Right lobe of liver (tissue), 6 donors: ENCODE measurements around the gene ADGRG3. TPM values are rescaled to one million over a fixed set of nuclear protein-coding genes. Genes with fewer than 3 reads are reported as not detected.

ENCODE experiments used
- ATAC-seq, 4 donors: fragments of 200-7000 bp; cut with Tn5 transposase; one replicate each; pipeline ENCODE4 v1.9.1; 2020; ENCODE audit warnings: mild to moderate bottlenecking in 4 of 4, moderate library complexity in 4 of 4
- DNase-seq, 3 donors: peaks; one replicate each; pipeline ENCODE4 v3.0.0-alpha.2; 2020
- H3K27ac ChIP-seq, 3 donors: fragments of 200-600 bp; one replicate each; pipeline ENCODE4 v1.8.0; 2022
- H3K27me3 ChIP-seq, 2 donors: fragments of 200-600 bp; one replicate each; pipeline ENCODE4 v1.8.0; 2022
- H3K36me3 ChIP-seq, 4 donors: fragments of 200-600 bp; sonication (generic) in 1 of 4; one replicate each; pipeline versions ENCODE4 v1.5.1 to v1.8.0; 2017 to 2022; ENCODE audit warnings: control low read depth in 1 of 4
- H3K4me1 ChIP-seq, 4 donors: fragments of 200-600 bp; sonication (generic) in 1 of 4; one replicate each; pipeline versions ENCODE4 v1.5.1 to v1.8.0; 2017 to 2022; ENCODE audit warnings: control low read depth in 1 of 4
- H3K4me3 ChIP-seq, 3 donors: fragments of 200-600 bp; one replicate each; pipeline ENCODE4 v1.8.0; 2022
- H3K9me3 ChIP-seq, 4 donors: fragments of 200-600 bp; sonication (generic) in 1 of 4; one replicate each; pipeline versions ENCODE4 v1.5.1 to v1.8.0; 2017 to 2022; ENCODE audit warnings: control low read depth in 1 of 4
- CTCF ChIP-seq, 4 donors: fragments of 200-600 bp in 3 of 4; fragments of 450-650 bp in 1 of 4; IDR thresholded peaks; one replicate each; pipeline versions ENCODE4 v1.5.1 to v1.8.0; 2016 to 2022; ENCODE audit warnings: antibody characterized with exemption in 4 of 4, mild to moderate bottlenecking in 2 of 4
- POLR2A ChIP-seq: fragments of 450-650 bp; IDR thresholded peaks from one replicate; pipeline ENCODE4 v1.6.1; 2017; ENCODE audit warnings: antibody characterized with exemption, mild to moderate bottlenecking
- WGBS: methylation state at CpG from one replicate; pipeline ENCODE4 v1.1.6; 2018; ENCODE audit warnings: low coverage, low lambda C conversion rate; ENCODE audit not compliant: insufficient coverage; ENCODE audit errors: missing lambda C conversion rate; 5-methylcytosine and 5-hydroxymethylcytosine counted together
- intact Hi-C, 2 donors: fragments of 100-400 bp; cut with DNase I; formaldehyde crosslinking; loops; one replicate each; pipeline versions ENCODE4 v1.11.2 to v1.14.1; 2022
- total RNA-seq, 6 experiments: library from RNA; depleted of rRNA in 2 of 6; stranded (reverse); fragments of >200 nt in 2 of 6; fragmentation: NEBNext Ultra II Directional in 3 of 6; extraction: Animal tissue kit (Norgen Biotek cat#: 25700) in 3 of 6; gene quantifications; one replicate each; pipeline versions ENCODE4 v1.1.0 to v1.2.4, GENCODE V29; 2016 to 2023
- donor health status: DM: no; HTN: yes; CAD: no.
- donor health status: DM: no; HTN: no; CAD: no.
- donor health status: DM: no; HTN: no; CAD: no.
- donor health status: DM: no; HTN: yes; CAD: no.
- donor health status: DM: no; HTN: yes; CAD: no.

Gene ADGRG3
- total RNA-seq, 6 experiments from 2014 or later = 0.37 to 1.6 (median 0.83) TPM

GRCh38 chr16:57636184-57636583 is 31.9 kb upstream of the ADGRG3 start:
- TF ChIP-seq CTCF (IDR thresholded peaks at IDR 0.05) = no peak
- no peak for TF ChIP-seq POLR2A
- no peak overlapping the region for H3K4me3 ChIP-seq
- intact Hi-C loops = no loop called here
- H3K27me3 ChIP-seq = no peaks in the 10 kb centered on the region
- no peaks in the 10 kb centered on the region for H3K9me3 ChIP-seq
- ATAC-seq (no peak), DNase-seq (no peak)
- peaks cover 0 to 18% (median 0%) of the 10 kb centered on the region in 4 donors for H3K4me1 ChIP-seq
- no peaks in the 10 kb centered on the region for H3K36me3 ChIP-seq
- 100% methylated on average over 1 of the region's 5 CpGs for whole genome bisulfite sequencing
- H3K27ac ChIP-seq = no peak overlapping the region

GRCh38 chr16:57637020-57637419 is 31.1 kb upstream of the ADGRG3 start:
- H3K4me3 ChIP-seq = no peak overlapping the region
- H3K27ac ChIP-seq = no peak overlapping the region
- no peaks in the 10 kb centered on the region for H3K36me3 ChIP-seq
- H3K4me1 ChIP-seq = peaks cover 0 to 18% (median 0%) of the 10 kb centered on the region in 4 donors
- intact Hi-C loops = no loop called here
- WGBS = 72% methylated on average over 3 of the region's 8 CpGs
- no peaks in the 10 kb centered on the region for H3K27me3 ChIP-seq
- DNase-seq = no peak
- H3K9me3 ChIP-seq = no peaks in the 10 kb centered on the region
- no peak for ATAC-seq
- TF ChIP-seq POLR2A (no peak), CTCF (IDR thresholded peaks at IDR 0.05) (no peak)

GRCh38 chr16:57637424-57637823 is 30.7 kb upstream of the ADGRG3 start:
- DNase-seq = no peak
- 19% methylated on average over 3 of the region's 8 CpGs for WGBS

GRCh38 chr16:57637965-57638364 is 30.1 kb upstream of the ADGRG3 start:
- no peaks in the 10 kb centered on the region for H3K36me3 ChIP-seq
- TF ChIP-seq POLR2A (no peak), CTCF (IDR thresholded peaks at IDR 0.05) (no peak)
- 68% methylated on average over 4 of the region's 6 CpGs for WGBS
- intact Hi-C loops = no loop called here
- H3K4me3 ChIP-seq = no peak overlapping the region
- ATAC-seq (no peak), DNase-seq (no peak)
- H3K27ac ChIP-seq = peak overlapping the region in 2 of 3 donors; percentile 7 to 47
- H3K9me3 ChIP-seq = no peaks in the 10 kb centered on the region
- H3K27me3 ChIP-seq = no peaks in the 10 kb centered on the region
- H3K4me1 ChIP-seq = peaks cover 0 to 18% (median 0%) of the 10 kb centered on the region in 4 donors

More at GRCh38 chr16:57637424-57637823, 30.7 kb upstream of the ADGRG3 start:
- H3K36me3 ChIP-seq = no peaks in the 10 kb centered on the region
- no peaks in the 10 kb centered on the region for H3K9me3 ChIP-seq
- no peaks in the 10 kb centered on the region for H3K27me3 ChIP-seq
- peak overlapping the region in 1 of 3 donors; percentile 7 for H3K27ac ChIP-seq
- peaks cover 0 to 18% (median 0%) of the 10 kb centered on the region in 4 donors for H3K4me1 ChIP-seq
- H3K4me3 ChIP-seq = no peak overlapping the region
- TF ChIP-seq POLR2A (no peak), CTCF (IDR thresholded peaks at IDR 0.05) (no peak)
- intact Hi-C loops = no loop called here
- peak in 2 of 4 donors; percentile 23 to 35 for ATAC-seq

GRCh38 chr16:57638381-57638780 is 29.7 kb upstream of the ADGRG3 start:
- ATAC-seq = no peak
- intact Hi-C loops = no loop called here
- Histone ChIP-seq H3K27me3 (no peaks in the 10 kb centered on the region), H3K4me1 (peaks cover 0 to 18% (median 0%) of the 10 kb centered on the region in 4 donors), H3K27ac (peak overlapping the region in 1 of 3 donors; percentile 47), H3K36me3 (no peaks in the 10 kb centered on the region), H3K4me3 (no peak overlapping the region), H3K9me3 (no peaks in the 10 kb centered on the region)
- WGBS = no CpG with 5 or more reads among the region's 2 CpGs
- TF ChIP-seq CTCF (IDR thresholded peaks at IDR 0.05) (no peak), POLR2A (no peak)
- no peak for DNase-seq
